SK-MEL-5 (cell line): Measurements from ENCODE around the gene ZNF503. TPM values are rescaled to one million over a fixed set of nuclear protein-coding genes. Genes with fewer than 3 reads are reported as not detected.

Experiments
- DNase-seq: peaks from one replicate; pipeline ENCODE4 v3.0.0-alpha.2; 2016; ENCODE audit warnings: low read depth, low spot score
- in situ Hi-C: cut with HindIII; loops from 2 replicates; pipeline ENCODE4 v1.10.0; 2016; ENCODE audit warnings: low sequenced_read_pairs, high pct_unique_total_duplicates, low pct_unique_long_range_greater_than_20kb
- polyA plus RNA-seq, 2 experiments: library from polyadenylated mRNA; depleted of rRNA; stranded (reverse); fragments of >200 nt; gene quantifications; 2 replicates each; pipeline ENCODE4 v1.2.3, GENCODE V29; 2015
- total RNA-seq: library from RNA; depleted of rRNA; stranded (reverse); fragments of >200 nt; shearing (Covaris generic); gene quantifications from 2 replicates; pipeline ENCODE4 v1.2.3, GENCODE V29; 2014; rRNA removed

The ZNF503 gene
- total RNA-seq: 1.4 and 1.6 TPM in 2 replicates
- polyA plus RNA-seq (2015; cell fraction: cytosol; rRNA removed): 4.9 and 5.0 TPM in 2 replicates
- 1.7 and 3.1 TPM in 2 replicates for polyA plus RNA-seq (2015; cell fraction: nucleus; rRNA removed)

GRCh38 chr10:75401569-75402485, at the start of gene ZNF503:
Gene ZNF503 (minus strand): TSS chr10:75401764. CDS start chr10:75401419, 345 bp downstream.
- in situ Hi-C loops: no loop called here
- peak; percentile 89 for DNase-seq

- no peak for DNase-seq
- in situ Hi-C loops: no loop called here
Observed at GRCh38 chr10:75450644-75451640, 49.4 kb upstream of the ZNF503 start.

GRCh38 chr10:75450075-75450445, 48.5 kb upstream of the ZNF503 start:
- in situ Hi-C loops: no loop called here
- no peak for DNase-seq

- in situ Hi-C loops: no loop called here
- no peak for DNase-seq
Observed at GRCh38 chr10:75449382-75450074, 48.0 kb upstream of the ZNF503 start.

- in situ Hi-C loops: no loop called here
- no peak for DNase-seq
Observed at GRCh38 chr10:75448166-75448565, 46.6 kb upstream of the ZNF503 start.

- DNase-seq: no peak
- in situ Hi-C loops: no loop called here
Observed at GRCh38 chr10:75446508-75446907, 44.9 kb upstream of the ZNF503 start.

- in situ Hi-C loops: no loop called here
- DNase-seq: no peak
Observed at GRCh38 chr10:75444781-75445386, 43.3 kb upstream of the ZNF503 start.

GRCh38 chr10:75443362-75443761, 41.8 kb upstream of the ZNF503 start:
- in situ Hi-C loops: no loop called here
- no peak for DNase-seq

- DNase-seq: no peak
- in situ Hi-C loops: no loop called here
Observed at GRCh38 chr10:75441682-75442081, 40.1 kb upstream of the ZNF503 start.

GRCh38 chr10:75441196-75441595, 39.6 kb upstream of the ZNF503 start:
- DNase-seq: no peak
- in situ Hi-C loops: no loop called here

- in situ Hi-C loops: no loop called here
- no peak for DNase-seq
Observed at GRCh38 chr10:75440271-75440793, 38.8 kb upstream of the ZNF503 start.

- in situ Hi-C loops: no loop called here
- peak; percentile 61 for DNase-seq
Observed at GRCh38 chr10:75439811-75440210, 38.2 kb upstream of the ZNF503 start.

GRCh38 chr10:75438275-75438674, 36.7 kb upstream of the ZNF503 start:
- in situ Hi-C loops: no loop called here
- DNase-seq: no peak

GRCh38 chr10:75437693-75438092, 36.1 kb upstream of the ZNF503 start:
- DNase-seq: no peak
- in situ Hi-C loops: no loop called here

- DNase-seq: no peak
- in situ Hi-C loops: no loop called here
Observed at GRCh38 chr10:75436896-75437295, 35.3 kb upstream of the ZNF503 start.

- in situ Hi-C loops: no loop called here
- no peak for DNase-seq
Observed at GRCh38 chr10:75435291-75435690, 33.7 kb upstream of the ZNF503 start.

GRCh38 chr10:75434291-75434690, 32.7 kb upstream of the ZNF503 start:
- DNase-seq: no peak
- in situ Hi-C loops: no loop called here
